GM12878 (cell line): ENCODE measurements around the gene CATSPERZ. TPM values are rescaled to one million over a fixed set of nuclear protein-coding genes. Genes with fewer than 3 reads are reported as not detected.

Source experiments
- ATF2 ChIP-seq: IDR thresholded peaks from 2 replicates; pipeline ENCODE4 v1.6.1; 2012; ENCODE audit warnings: low read length, inconsistent platforms
- CBX3 ChIP-seq: fragments of 200-600 bp; sonication (generic); IDR thresholded peaks from 2 replicates; pipeline ENCODE4 v1.6.1; 2016; ENCODE audit warnings: low read depth, borderline replicate concordance
- DPF2 ChIP-seq: fragments of 450-650 bp; IDR thresholded peaks from 2 replicates; pipeline ENCODE4 v1.6.1; 2017; ENCODE audit warnings: mild to moderate bottlenecking
- HDGF ChIP-seq: fragments of 450-650 bp; IDR thresholded peaks from 2 replicates; pipeline ENCODE4 v1.6.1; 2016; ENCODE audit warnings: antibody characterized with exemption
- NR2C1 ChIP-seq: fragments of 450-650 bp; IDR thresholded peaks from 2 replicates; pipeline ENCODE4 v1.6.1; 2017; ENCODE audit warnings: antibody characterized with exemption, mild to moderate bottlenecking, moderate library complexity
- POLR2AphosphoS5 ChIP-seq: IDR thresholded peaks from 2 replicates; pipeline ENCODE4 v1.6.1; 2011; ENCODE audit warnings: mild to moderate bottlenecking, low read length, inconsistent platforms
- SUZ12 ChIP-seq: fragments of 200-600 bp; sonication (generic); IDR thresholded peaks from one replicate; pipeline ENCODE4 v1.6.1; 2018; ENCODE audit warnings: antibody characterized with exemption, mild to moderate bottlenecking; ENCODE audit not compliant: unreplicated experiment
- ZSCAN29 ChIP-seq: fragments of 450-650 bp; IDR thresholded peaks from 2 replicates; pipeline ENCODE4 v1.6.1; 2017; ENCODE audit warnings: mild to moderate bottlenecking, moderate library complexity
- polyA plus RNA-seq, 11 experiments: library from polyadenylated mRNA; depleted of rRNA in 4 of 11; unstranded in 6 of 11; stranded (reverse) in 5 of 11; fragments of >200 nt; fragmentation: Nextera tagmentation in 4 of 11; fragmentation: Illumina TruSeq in 1 of 11; extraction: Ambion mirVana in 4 of 11; extraction: Trizol in 1 of 11; gene quantifications; 1 replicate in 1 of 11; 2 replicates in 10 of 11; pipeline versions ENCODE4 v1.2.1 to v1.2.3, GENCODE V29; 2011 to 2016; ENCODE audit warnings: inconsistent platforms in 2 of 11, missing spikeins in 2 of 11, low read depth in 1 of 11
- total RNA-seq, 4 experiments: library from RNA; depleted of rRNA in 3 of 4; stranded (reverse); fragments of >200 nt in 3 of 4; fragmentation: Illumina TruSeq in 1 of 4; extraction: Trizol in 1 of 4; gene quantifications; 2 replicates each; pipeline versions ENCODE4 v1.2.1 to v1.2.3, GENCODE V29; 2013 to 2021
- TF ChIP-seq, protein P1 (sequence below): fragments of 450-650 bp; IDR thresholded peaks from 2 replicates; pipeline ENCODE4 v1.6.1; 2014; ENCODE audit warnings: mild to moderate bottlenecking
- TF ChIP-seq, protein P2 (sequence below): fragments of 150-350 bp; IDR thresholded peaks from 2 replicates; pipeline ENCODE4 v1.6.1; 2014; ENCODE audit warnings: mild to moderate bottlenecking, low read depth, low read length
- TF ChIP-seq, protein P3 (sequence below): IDR thresholded peaks from 2 replicates; pipeline ENCODE4 v1.6.1; 2011; ENCODE audit warnings: borderline replicate concordance, low read depth, mild to moderate bottlenecking, moderate library complexity, low read length; ENCODE audit not compliant: insufficient read depth, poor library complexity, severe bottlenecking

Gene CATSPERZ
- total and polyA plus RNA-seq, 10 of the 15 experiments (the other 5 are each of a cell fraction or from before 2014, with no cell fraction given): 0.12 to 0.31 TPM; not detected in 8

- no peak for TF ChIP-seq ATF2
- TF ChIP-seq NR2C1: peak; percentile 9; the same call in 1 of the 2 replicates
- TF ChIP-seq HDGF: peak; percentile 99
- TF ChIP-seq CBX3: no peak
- no peak for TF ChIP-seq SUZ12
- TF ChIP-seq, protein P1, sequence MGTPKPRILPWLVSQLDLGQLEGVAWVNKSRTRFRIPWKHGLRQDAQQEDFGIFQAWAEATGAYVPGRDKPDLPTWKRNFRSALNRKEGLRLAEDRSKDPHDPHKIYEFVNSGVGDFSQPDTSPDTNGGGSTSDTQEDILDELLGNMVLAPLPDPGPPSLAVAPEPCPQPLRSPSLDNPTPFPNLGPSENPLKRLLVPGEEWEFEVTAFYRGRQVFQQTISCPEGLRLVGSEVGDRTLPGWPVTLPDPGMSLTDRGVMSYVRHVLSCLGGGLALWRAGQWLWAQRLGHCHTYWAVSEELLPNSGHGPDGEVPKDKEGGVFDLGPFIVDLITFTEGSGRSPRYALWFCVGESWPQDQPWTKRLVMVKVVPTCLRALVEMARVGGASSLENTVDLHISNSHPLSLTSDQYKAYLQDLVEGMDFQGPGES: no peak
- TF ChIP-seq, protein P2, sequence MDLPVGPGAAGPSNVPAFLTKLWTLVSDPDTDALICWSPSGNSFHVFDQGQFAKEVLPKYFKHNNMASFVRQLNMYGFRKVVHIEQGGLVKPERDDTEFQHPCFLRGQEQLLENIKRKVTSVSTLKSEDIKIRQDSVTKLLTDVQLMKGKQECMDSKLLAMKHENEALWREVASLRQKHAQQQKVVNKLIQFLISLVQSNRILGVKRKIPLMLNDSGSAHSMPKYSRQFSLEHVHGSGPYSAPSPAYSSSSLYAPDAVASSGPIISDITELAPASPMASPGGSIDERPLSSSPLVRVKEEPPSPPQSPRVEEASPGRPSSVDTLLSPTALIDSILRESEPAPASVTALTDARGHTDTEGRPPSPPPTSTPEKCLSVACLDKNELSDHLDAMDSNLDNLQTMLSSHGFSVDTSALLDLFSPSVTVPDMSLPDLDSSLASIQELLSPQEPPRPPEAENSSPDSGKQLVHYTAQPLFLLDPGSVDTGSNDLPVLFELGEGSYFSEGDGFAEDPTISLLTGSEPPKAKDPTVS: no peak
- TF ChIP-seq DPF2: no peak
- no peak for TF ChIP-seq ZSCAN29
- no peak; the same call in 1 of the 2 replicates for TF ChIP-seq POLR2AphosphoS5
- TF ChIP-seq, protein P3, sequence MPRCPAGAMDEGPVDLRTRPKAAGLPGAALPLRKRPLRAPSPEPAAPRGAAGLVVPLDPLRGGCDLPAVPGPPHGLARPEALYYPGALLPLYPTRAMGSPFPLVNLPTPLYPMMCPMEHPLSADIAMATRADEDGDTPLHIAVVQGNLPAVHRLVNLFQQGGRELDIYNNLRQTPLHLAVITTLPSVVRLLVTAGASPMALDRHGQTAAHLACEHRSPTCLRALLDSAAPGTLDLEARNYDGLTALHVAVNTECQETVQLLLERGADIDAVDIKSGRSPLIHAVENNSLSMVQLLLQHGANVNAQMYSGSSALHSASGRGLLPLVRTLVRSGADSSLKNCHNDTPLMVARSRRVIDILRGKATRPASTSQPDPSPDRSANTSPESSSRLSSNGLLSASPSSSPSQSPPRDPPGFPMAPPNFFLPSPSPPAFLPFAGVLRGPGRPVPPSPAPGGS: no peak
Measured at GRCh38 chr11:64305075-64305690, 5.0 kb downstream of the CATSPERZ start, which contains the start of gene ESRRA (continued).
